Subcutaneous abdominal adipose tissue (tissue), 5 donors: ENCODE data around the gene ABCA1.
"Not testable (repeated sequence)": the region's sequence is repeated elsewhere in the genome, so short reads cannot be mapped to it uniquely, and the experiment has no call there.

Source experiments
- H3K27ac ChIP-seq: one replicate; pipeline ENCODE4 v1.7.0; 2013; ENCODE audit warnings: low read depth, mild to moderate bottlenecking, inconsistent platforms, low read length, moderate library complexity
- H3K27me3 ChIP-seq, 5 donors: one replicate each; pipeline ENCODE4 v1.7.0; 2013; ENCODE audit warnings: low read length in 5 of 5, inconsistent platforms in 1 of 5; ENCODE audit not compliant: control insufficient read depth in 5 of 5, insufficient read depth in 4 of 5
- H3K36me3 ChIP-seq, 5 donors: one replicate each; pipeline ENCODE4 v1.7.0; 2013; ENCODE audit warnings: low read length in 5 of 5; ENCODE audit not compliant: control insufficient read depth in 5 of 5, insufficient read depth in 5 of 5
- H3K4me1 ChIP-seq, 5 donors: one replicate each; pipeline ENCODE4 v1.7.0; 2013; ENCODE audit warnings: low read length in 5 of 5, mild to moderate bottlenecking in 3 of 5, moderate library complexity in 1 of 5; ENCODE audit not compliant: control insufficient read depth in 5 of 5, insufficient read depth in 5 of 5
- H3K4me3 ChIP-seq, 5 donors: one replicate each; pipeline ENCODE4 v1.7.0; 2013; ENCODE audit warnings: low read length in 5 of 5, low read depth in 1 of 5
- H3K9ac ChIP-seq, 5 donors: one replicate each; pipeline ENCODE4 v1.7.0; 2013; ENCODE audit warnings: low read length in 5 of 5, mild to moderate bottlenecking in 4 of 5, moderate library complexity in 3 of 5
- H3K9me3 ChIP-seq, 5 donors: one replicate each; pipeline ENCODE4 v1.7.0; 2013; ENCODE audit warnings: low read length in 5 of 5; ENCODE audit not compliant: control insufficient read depth in 5 of 5
- donor health status: healthy.
- donor health status: healthy.
- donor health status: healthy.
- donor health status: healthy.
- donor health status: healthy.

The ABCA1 gene

DNA sequence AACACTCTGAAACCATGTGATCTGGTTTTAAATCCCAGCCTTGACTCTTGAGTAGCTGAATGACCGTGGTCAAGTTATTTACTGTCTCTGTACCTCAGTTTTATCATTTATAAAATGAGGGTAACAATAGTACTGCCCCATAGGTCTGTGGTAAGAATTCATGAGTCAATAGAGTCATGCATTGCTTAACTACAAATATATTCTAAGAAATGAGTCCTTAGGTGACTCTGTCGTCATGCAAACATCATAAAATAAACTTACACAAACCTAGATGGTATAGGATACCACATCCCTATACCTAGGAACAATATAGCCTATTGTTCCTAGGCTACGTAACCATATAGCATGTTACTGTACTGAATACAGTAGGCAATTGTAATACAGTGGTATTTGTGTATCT is 20.3 kb upstream of the ABCA1 start:
- Histone ChIP-seq H3K4me3 (no peak overlapping the region), H3K9ac (no peak overlapping the region), H3K4me1 (no peaks in the 10 kb centered on the region)

DNA sequence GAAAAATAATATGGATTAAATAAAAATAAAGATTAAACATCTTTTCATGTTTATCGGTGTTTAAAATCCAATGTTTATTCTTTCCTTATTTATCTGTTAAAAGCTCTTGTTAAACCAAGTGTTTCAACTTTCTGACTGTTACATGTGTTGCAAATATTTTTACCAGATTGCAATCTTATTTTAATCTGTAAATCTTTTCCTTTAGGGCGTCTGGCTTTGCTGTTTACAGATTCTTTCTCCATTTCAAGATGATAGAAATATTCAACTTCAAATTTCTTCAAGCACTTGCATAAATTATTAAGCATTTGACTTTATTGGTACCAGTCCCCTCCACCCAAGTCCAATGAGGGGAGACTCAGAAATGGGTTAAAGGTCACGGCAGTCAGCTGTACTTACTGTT is 16.9 kb upstream of the ABCA1 start:
- H3K36me3 ChIP-seq = no peaks in the 10 kb centered on the region
- no peaks in the 10 kb centered on the region for H3K4me1 ChIP-seq
- H3K27ac ChIP-seq = no peak overlapping the region
- no peaks in the 10 kb centered on the region for H3K9me3 ChIP-seq
- H3K27me3 ChIP-seq = no peaks in the 10 kb centered on the region
- no peak overlapping the region for H3K4me3 ChIP-seq
- H3K9ac ChIP-seq = no peak overlapping the region

More for the DNA sequence above, 20.3 kb upstream of the ABCA1 start:
- no peaks in the 10 kb centered on the region for H3K9me3 ChIP-seq
- no peak overlapping the region for H3K27ac ChIP-seq
- H3K27me3 ChIP-seq = no peaks in the 10 kb centered on the region
- H3K36me3 ChIP-seq = no peaks in the 10 kb centered on the region

DNA sequence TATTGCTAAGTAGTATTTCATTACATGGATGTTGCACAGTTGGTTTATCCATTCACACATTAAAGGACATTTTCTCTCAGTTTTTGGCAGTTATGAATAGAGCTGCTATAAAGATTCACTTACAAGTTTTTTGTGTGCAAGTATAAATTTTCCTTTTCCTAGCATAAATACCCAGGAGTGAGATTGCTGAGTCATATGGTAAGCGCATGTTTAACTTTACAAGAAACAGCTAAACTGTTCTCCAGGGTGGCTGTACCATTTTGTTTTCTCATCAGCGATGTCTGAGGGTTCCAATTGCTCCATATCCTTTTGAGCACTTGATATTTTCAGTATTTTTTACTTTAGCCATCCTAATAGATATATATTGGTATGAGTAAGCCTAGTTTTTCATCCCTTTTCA is 16.4 kb upstream of the ABCA1 start:
- Histone ChIP-seq H3K27me3 (no peaks in the 10 kb centered on the region), H3K4me3 (no peak overlapping the region), H3K36me3 (no peaks in the 10 kb centered on the region), H3K9ac (no peak overlapping the region), H3K9me3 (no peaks in the 10 kb centered on the region), H3K27ac (no peak overlapping the region), H3K4me1 (no peaks in the 10 kb centered on the region)

DNA sequence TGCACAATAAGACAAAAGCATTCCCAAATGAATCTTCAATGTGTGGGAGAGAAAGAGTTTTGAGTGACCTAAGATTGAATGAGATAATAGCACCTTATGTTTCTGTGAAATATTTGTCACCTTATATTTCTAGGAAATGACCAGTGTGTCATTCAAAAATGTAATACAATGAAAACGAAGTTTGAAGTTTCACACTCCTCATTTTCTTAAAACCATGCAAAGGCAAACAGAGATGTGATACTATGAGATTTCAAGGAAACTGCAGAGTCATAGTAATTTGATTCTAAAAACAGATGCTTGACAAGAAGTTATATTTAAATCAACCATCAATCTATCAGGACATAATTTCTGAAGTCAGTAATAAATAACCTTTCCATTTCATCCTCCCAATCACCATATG is 13.6 kb upstream of the ABCA1 start:
- Histone ChIP-seq H3K27me3 (no peaks in the 10 kb centered on the region), H3K36me3 (no peaks in the 10 kb centered on the region), H3K9me3 (no peaks in the 10 kb centered on the region), H3K9ac (no peak overlapping the region), H3K4me3 (no peak overlapping the region), H3K4me1 (peaks cover 0 to 4% (median 2%) of the 10 kb centered on the region in 5 donors), H3K27ac (no peak overlapping the region)

DNA sequence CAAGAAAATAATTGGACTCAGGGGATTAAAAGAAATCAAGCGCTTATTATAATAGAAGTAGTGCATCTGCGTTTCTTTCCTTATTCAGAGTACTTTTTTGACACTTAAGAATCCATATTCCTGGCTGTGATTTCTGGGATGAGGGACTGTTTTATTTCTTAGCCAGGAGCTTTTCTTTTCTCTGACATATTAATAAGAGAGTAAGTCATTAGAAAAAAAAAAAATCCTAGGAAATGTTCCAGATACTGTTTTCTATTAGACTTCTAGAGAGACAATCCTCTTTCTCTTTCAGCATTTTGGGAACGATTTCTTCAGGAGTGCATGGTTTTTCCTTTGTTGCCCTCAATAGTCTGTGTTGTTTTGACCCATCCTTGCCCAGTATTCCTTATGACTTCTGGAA is 8.3 kb upstream of the ABCA1 start:
- no peaks in the 10 kb centered on the region for H3K36me3 ChIP-seq
- no peak overlapping the region for H3K4me3 ChIP-seq
- H3K9me3 ChIP-seq = no peaks in the 10 kb centered on the region
- no peak overlapping the region for H3K9ac ChIP-seq
- no peak overlapping the region for H3K27ac ChIP-seq
- H3K4me1 ChIP-seq = peaks cover 0 to 18% (median 11%) of the 10 kb centered on the region in 5 donors
- no peaks in the 10 kb centered on the region for H3K27me3 ChIP-seq

DNA sequence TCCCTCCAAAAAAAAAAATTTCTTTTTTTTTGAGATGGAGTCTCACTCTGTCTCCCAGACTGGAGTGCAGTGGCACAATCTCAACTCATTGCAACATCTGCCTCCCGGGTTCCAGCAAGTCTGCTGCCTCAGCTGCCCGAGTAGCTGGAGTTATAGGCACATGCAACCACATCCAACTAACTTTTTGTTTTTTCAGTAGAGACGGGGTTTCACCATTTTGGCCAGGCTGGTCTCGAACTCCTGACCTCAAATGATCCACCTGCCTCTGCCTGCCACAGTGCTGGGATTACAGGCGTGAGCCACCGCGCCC is 7.5 kb upstream of the ABCA1 start:
- Histone ChIP-seq H3K27ac (peak overlapping the region; percentile 40), H3K4me1 (peaks cover 0 to 18% (median 11%) of the 10 kb centered on the region in 5 donors)
- H3K9me3 ChIP-seq, H3K4me3 ChIP-seq, H3K36me3 ChIP-seq, H3K9ac ChIP-seq, H3K27me3 ChIP-seq: not testable (repeated sequence)

DNA sequence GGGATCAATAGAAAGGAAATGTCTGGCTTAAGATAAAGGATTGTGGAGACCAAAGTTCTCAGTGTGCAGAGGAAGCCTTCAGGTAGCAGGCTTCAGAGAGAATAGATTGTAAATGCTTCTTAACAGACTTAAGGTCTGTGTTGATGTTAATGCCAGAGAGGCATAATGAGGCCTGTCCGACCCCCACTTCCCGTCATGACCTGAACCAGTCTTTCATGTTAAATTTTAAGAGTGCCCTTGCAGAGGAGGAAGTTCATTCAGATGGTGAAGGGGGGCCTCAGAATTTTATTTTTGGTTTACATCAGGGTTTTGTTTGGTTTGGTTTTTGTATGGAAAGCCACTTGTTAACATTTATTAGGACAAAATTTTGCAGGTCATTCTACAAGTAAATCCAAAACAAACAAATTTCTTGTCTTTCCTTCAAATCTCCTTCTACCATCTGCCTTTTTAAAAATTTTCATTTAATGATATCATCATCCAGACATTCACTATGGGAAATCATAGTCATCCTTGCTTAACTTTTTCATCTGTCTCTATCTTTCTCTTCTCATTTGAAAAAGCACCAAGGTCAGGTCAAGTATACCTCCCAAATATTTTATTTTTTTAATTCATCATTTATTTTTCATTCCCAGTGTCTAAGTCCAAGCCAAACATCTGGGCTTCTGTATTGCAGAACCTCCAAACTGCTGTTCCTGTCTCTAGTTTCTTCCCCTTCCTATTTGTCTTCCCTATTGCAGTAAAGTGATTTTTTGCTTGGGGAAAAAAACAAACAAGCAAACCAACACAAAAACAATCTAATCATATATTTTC is 6.9 kb upstream of the ABCA1 start:
- Histone ChIP-seq H3K4me3 (no peak overlapping the region), H3K27ac (peak overlapping the region; percentile 40), H3K36me3 (no peaks in the 10 kb centered on the region), H3K27me3 (no peaks in the 10 kb centered on the region), H3K4me1 (peaks cover 0 to 18% (median 11%) of the 10 kb centered on the region in 5 donors), H3K9ac (no peak overlapping the region), H3K9me3 (no peaks in the 10 kb centered on the region)

DNA sequence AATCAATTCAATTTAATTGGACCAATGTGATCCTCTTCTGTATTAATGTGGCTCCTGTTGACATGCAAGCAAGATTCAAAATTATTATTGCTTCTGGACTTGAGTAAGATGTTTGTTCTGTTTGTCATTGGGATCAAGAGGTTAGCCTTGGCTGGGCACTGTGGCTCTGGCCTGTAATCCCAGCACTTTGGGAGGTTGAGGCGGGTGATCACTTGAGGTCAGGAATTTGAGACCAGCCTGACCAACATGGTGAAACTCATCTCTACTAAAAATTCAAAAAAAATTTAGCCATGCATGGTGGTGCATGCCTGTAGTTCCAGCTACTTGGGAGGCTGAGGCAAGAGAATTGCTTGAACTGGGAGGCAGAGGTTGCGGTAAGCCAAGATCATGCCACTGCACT is 5.1 kb upstream of the ABCA1 start:
- H3K9ac ChIP-seq, H3K36me3 ChIP-seq, H3K9me3 ChIP-seq, H3K27me3 ChIP-seq, H3K27ac ChIP-seq, H3K4me3 ChIP-seq: not testable (repeated sequence)
- H3K4me1 ChIP-seq = peaks cover 0 to 26% (median 18%) of the 10 kb centered on the region in 5 donors

DNA sequence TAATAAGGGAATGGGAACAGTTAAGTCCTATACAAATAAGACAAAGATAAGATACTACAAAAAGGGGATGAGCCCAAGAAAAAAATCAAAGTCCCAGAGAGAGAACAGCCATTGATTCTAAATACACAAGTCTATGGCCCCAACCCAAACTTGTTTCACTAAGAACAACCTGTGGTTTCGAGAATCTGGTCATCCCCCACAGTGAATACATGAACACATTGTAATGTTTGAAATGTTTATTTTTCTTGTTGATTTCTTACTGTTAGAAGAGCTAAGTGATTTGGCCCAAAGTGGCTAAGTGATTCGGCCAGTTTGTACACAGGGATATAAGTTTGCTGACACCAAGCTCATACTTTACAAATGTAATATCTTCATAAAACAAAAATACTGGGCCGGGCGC is 3.3 kb upstream of the ABCA1 start:
- Histone ChIP-seq H3K9me3 (no peaks in the 10 kb centered on the region), H3K27me3 (no peaks in the 10 kb centered on the region), H3K27ac (no peak overlapping the region), H3K36me3 (no peaks in the 10 kb centered on the region), H3K4me1 (peaks cover 0 to 23% (median 16%) of the 10 kb centered on the region in 5 donors), H3K9ac (no peak overlapping the region), H3K4me3 (no peak overlapping the region)

DNA sequence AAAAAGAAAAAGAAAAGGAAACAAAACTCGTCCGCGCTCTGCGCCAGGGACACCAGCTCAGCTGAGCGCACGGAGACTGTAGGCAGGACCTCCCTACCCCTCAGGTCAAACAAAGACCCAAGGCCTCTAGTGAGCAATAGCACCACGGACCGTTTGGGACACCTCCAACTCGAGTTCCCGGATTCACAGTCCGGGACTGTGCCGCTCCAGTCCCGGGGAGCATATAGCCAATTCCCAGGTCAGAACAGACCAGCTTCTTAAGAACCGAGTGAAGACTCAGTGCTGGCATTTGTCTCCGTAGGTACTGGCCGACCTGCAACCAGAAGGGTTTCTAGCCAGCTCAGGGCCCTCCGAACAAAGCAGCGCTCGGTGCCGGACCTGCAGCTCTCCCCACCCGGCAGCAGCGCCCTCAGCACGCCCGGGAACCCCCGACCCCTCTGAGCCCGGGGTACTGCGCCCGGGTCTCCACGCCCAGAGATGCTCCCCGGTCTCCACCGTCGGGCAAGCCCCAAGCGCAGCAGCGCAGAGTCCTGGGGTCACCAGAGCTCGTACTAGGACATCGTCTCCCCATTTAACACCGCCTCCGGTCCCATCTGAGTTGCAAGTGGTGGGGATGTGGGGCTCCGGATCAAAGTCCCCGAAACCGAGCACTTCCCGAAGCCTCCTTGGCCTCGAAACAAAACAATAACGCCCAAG is 591 bp downstream of the ABCA1 start:
- H3K27me3 ChIP-seq = no peaks in the 10 kb centered on the region
- no peaks in the 10 kb centered on the region for H3K9me3 ChIP-seq
- H3K9ac ChIP-seq = peak overlapping the region; percentile 86 to 99 (median 92)
- H3K4me1 ChIP-seq = peaks cover 0 to 49% (median 38%) of the 10 kb centered on the region in 5 donors
- H3K27ac ChIP-seq = peak overlapping the region; percentile 97
- H3K4me3 ChIP-seq = peak overlapping the region; percentile 85 to 100 (median 97)
- H3K36me3 ChIP-seq = peaks cover 3 to 7% (median 5%) of the 10 kb centered on the region in 5 donors
